Uterus (tissue), 2 donors: ENCODE measurements around the gene FSTL3.

Experiments used
- CTCF ChIP-seq, 4 experiments: fragments of 200-600 bp in 2 of 4; fragments of 450-650 bp in 2 of 4; sonication (generic) in 2 of 4; IDR thresholded peaks; one replicate each; pipeline ENCODE4 v1.5.1; 2016 to 2019; ENCODE audit warnings: antibody characterized with exemption in 4 of 4, mild to moderate bottlenecking in 2 of 4, moderate library complexity in 1 of 4
- POLR2A ChIP-seq, 2 donors: fragments of 450-650 bp; IDR thresholded peaks; one replicate each; pipeline ENCODE4 v1.6.1; 2016; ENCODE audit warnings: antibody characterized with exemption in 2 of 2, mild to moderate bottlenecking in 1 of 2, moderate library complexity in 1 of 2

- TF ChIP-seq CTCF (IDR thresholded peaks at IDR 0.05) (no peak), POLR2A (IDR thresholded peaks at IDR 0.05) (no peak)
Measured at GRCh38 chr19:650121-650520, 26.1 kb upstream of the FSTL3 start.
